ENCODE measurements around the gene OR2T2. TPM values are rescaled to one million over a fixed set of nuclear protein-coding genes. Genes with fewer than 3 reads are reported as not detected.
"Not testable (repeated sequence)": the region's sequence is repeated elsewhere in the genome, so short reads cannot be mapped to it uniquely, and the experiment has no call there.

The OR2T2 gene
- total RNA-seq, 4 donors from 2014 or later, result not detected

GRCh38 chr1:248471154-248471553, 25.7 kb downstream of the OR2T2 start:
- H3K27me3 ChIP-seq, result no peaks in the 10 kb centered on the region
- no peaks in the 10 kb centered on the region for H3K36me3 ChIP-seq
- no peaks in the 10 kb centered on the region for H3K9me3 ChIP-seq
- 86% methylated on average over 4 of the region's 4 CpGs for WGBS
- TF ChIP-seq POLR2AphosphoS5 (IDR thresholded peaks at IDR 0.05) (no peak), CTCF (IDR thresholded peaks at IDR 0.05) (no peak)
- intact Hi-C loops (cut with DNase I), result no loop called here
- no peaks in the 10 kb centered on the region for H3K4me1 ChIP-seq
- no peak overlapping the region for H3K4me3 ChIP-seq
- no peak for DNase-seq (ENCODE audit: extremely low spot score)
- H3K27ac ChIP-seq (replicated peaks in 1 of 4), result no peak overlapping the region

- H3K4me1 ChIP-seq; H3K27me3 ChIP-seq; H3K27ac ChIP-seq (replicated peaks in 1 of 4); H3K4me3 ChIP-seq; H3K9me3 ChIP-seq; H3K36me3 ChIP-seq; intact Hi-C loops (cut with DNase I); DNase-seq (ENCODE audit: extremely low spot score): not testable (repeated sequence)
- 49% methylated on average over 2 of the region's 2 CpGs for WGBS
These were observed 26.7 kb downstream of the OR2T2 start for GRCh38 chr1:248472111-248472510.

- WGBS, result 77% methylated on average over 1 of the region's 2 CpGs
- intact Hi-C loops (cut with DNase I); DNase-seq (ENCODE audit: extremely low spot score): not testable (repeated sequence)
These were observed 27.6 kb downstream of the OR2T2 start, which contains the start of gene OR2T3 for GRCh38 chr1:248473051-248473450. Gene OR2T3 (plus strand): TSS chr1:248473351. CDS start chr1:248473351, 0 bp downstream.

GRCh38 chr1:248475660-248476059, 30.2 kb downstream of the OR2T2 start:
- H3K27me3 ChIP-seq; H3K4me3 ChIP-seq; H3K9me3 ChIP-seq; H3K36me3 ChIP-seq; intact Hi-C loops (cut with DNase I); H3K4me1 ChIP-seq; DNase-seq (ENCODE audit: extremely low spot score); H3K27ac ChIP-seq (replicated peaks in 1 of 4): not testable (repeated sequence)
- no CpG with 5 or more reads among the region's 1 CpG for WGBS

More at GRCh38 chr1:248473051-248473450, 27.6 kb downstream of the OR2T2 start, which contains the start of gene OR2T3:
- not testable (repeated sequence) for H3K4me1 ChIP-seq; H3K4me3 ChIP-seq; H3K27me3 ChIP-seq; H3K27ac ChIP-seq (replicated peaks in 1 of 4); H3K9me3 ChIP-seq; H3K36me3 ChIP-seq

GRCh38 chr1:248481686-248482579, 36.5 kb downstream of the OR2T2 start:
- H3K27me3 ChIP-seq; DNase-seq (ENCODE audit: extremely low spot score); H3K4me1 ChIP-seq; H3K36me3 ChIP-seq; H3K27ac ChIP-seq (replicated peaks in 1 of 4); H3K9me3 ChIP-seq; intact Hi-C loops (cut with DNase I); H3K4me3 ChIP-seq: not testable (repeated sequence)
- WGBS, result 71% methylated on average over 12 of the region's 13 CpGs

- intact Hi-C loops (cut with DNase I); H3K4me1 ChIP-seq; H3K4me3 ChIP-seq; DNase-seq (ENCODE audit: extremely low spot score); H3K9me3 ChIP-seq; H3K36me3 ChIP-seq; H3K27me3 ChIP-seq; H3K27ac ChIP-seq (replicated peaks in 1 of 4): not testable (repeated sequence)
- WGBS, result no CpG with 5 or more reads among the region's 6 CpGs
These were observed 42.9 kb downstream of the OR2T2 start, which contains the start of gene OR2T5 for GRCh38 chr1:248488289-248488688. Gene OR2T5 (plus strand): TSS chr1:248488589. CDS start chr1:248488589, 0 bp downstream.

- H3K9me3 ChIP-seq; H3K36me3 ChIP-seq; H3K27me3 ChIP-seq; DNase-seq (ENCODE audit: extremely low spot score); H3K27ac ChIP-seq (replicated peaks in 1 of 4); H3K4me3 ChIP-seq; intact Hi-C loops (cut with DNase I); H3K4me1 ChIP-seq: not testable (repeated sequence)
- no CpG with 5 or more reads among the region's 5 CpGs for WGBS
These were observed 51.2 kb downstream of the OR2T2 start for GRCh38 chr1:248496661-248497060.

GRCh38 chr1:248500305-248501035, 55.0 kb downstream of the OR2T2 start:
- H3K36me3 ChIP-seq; H3K4me1 ChIP-seq; DNase-seq (ENCODE audit: extremely low spot score); H3K27ac ChIP-seq (replicated peaks in 1 of 4); H3K4me3 ChIP-seq; H3K27me3 ChIP-seq; H3K9me3 ChIP-seq; intact Hi-C loops (cut with DNase I): not testable (repeated sequence)
- WGBS, result 83% methylated on average over 1 of the region's 2 CpGs

Other genes starting within 250 kb of the OR2T2 start
- gene OR2M3, start 248.4 kb upstream of the OR2T2 start, total RNA-seq, result not detected
- gene OR2M4, start 214.2 kb upstream of the OR2T2 start, total RNA-seq, result not detected
- gene OR2T33, start 167.7 kb upstream of the OR2T2 start, total RNA-seq, result not detected
- gene OR2T12, start 142.2 kb upstream of the OR2T2 start, total RNA-seq, result not detected
- not detected for gene OR2M7, start 121.1 kb upstream of the OR2T2 start, total RNA-seq
- not detected for gene OR14C36, start 96.9 kb upstream of the OR2T2 start, total RNA-seq
- gene OR2T4, start 84.0 kb upstream of the OR2T2 start, total RNA-seq, result not detected
- gene OR2T6, start 69.9 kb upstream of the OR2T2 start, total RNA-seq, result not detected
- not detected for gene OR2T1, start 42.6 kb upstream of the OR2T2 start, total RNA-seq
- not detected for gene OR2T3, start 27.7 kb downstream of the OR2T2 start, total RNA-seq
- not detected for gene OR2T5, start 43.0 kb downstream of the OR2T2 start, total RNA-seq
- not detected for gene OR2G6, start 62.4 kb downstream of the OR2T2 start, total RNA-seq
- gene OR2T29, start 117.1 kb downstream of the OR2T2 start, total RNA-seq, result not detected
- not detected for gene OR2T34, start 129.1 kb downstream of the OR2T2 start, total RNA-seq
- gene OR2T10, start 152.1 kb downstream of the OR2T2 start, total RNA-seq, result not detected
- not detected for gene OR2T11, start 189.5 kb downstream of the OR2T2 start, total RNA-seq
- not detected for gene OR2T35, start 199.6 kb downstream of the OR2T2 start, total RNA-seq
- gene OR2T27, start 209.9 kb downstream of the OR2T2 start, total RNA-seq, result not detected